ENCODE results near the gene ZCCHC3.
A peak's percentile ranks its signal among the peaks of the same experiment; 100 is the strongest.

ZCCHC3 gene

GRCh38 chr20:347640-348484 lies 50.5 kb downstream of the ZCCHC3 start:
- peak; percentile 68 for DNase-seq

GRCh38 chr20:348972-349841 lies 51.8 kb downstream of the ZCCHC3 start:
- DNase-seq: no peak
